ENCODE data around the gene HIRA.
"Not testable (repeated sequence)": the region's sequence is repeated elsewhere in the genome, so short reads cannot be mapped to it uniquely, and the experiment has no call there.

The HIRA gene

GRCh38 chr22:19436444-19437161, 5.1 kb upstream of the HIRA start:
- H3K4me1 ChIP-seq (ENCODE audit: insufficient read depth, low read length); H3K27ac ChIP-seq (ENCODE audit: low read depth, low read length); H3K27me3 ChIP-seq (ENCODE audit: control insufficient read depth in 1 of 2, insufficient read depth in 2 of 2, low read length in 2 of 2); H3K9ac ChIP-seq (ENCODE audit: low read length); H3K4me3 ChIP-seq (ENCODE audit: low read depth in 1 of 2, low read length in 2 of 2); H3K9me3 ChIP-seq (ENCODE audit: low read length): not testable (repeated sequence)
- peaks cover 17% of the 10 kb centered on the region for H3K36me3 ChIP-seq (ENCODE audit: insufficient read depth, low read length)

DNA sequence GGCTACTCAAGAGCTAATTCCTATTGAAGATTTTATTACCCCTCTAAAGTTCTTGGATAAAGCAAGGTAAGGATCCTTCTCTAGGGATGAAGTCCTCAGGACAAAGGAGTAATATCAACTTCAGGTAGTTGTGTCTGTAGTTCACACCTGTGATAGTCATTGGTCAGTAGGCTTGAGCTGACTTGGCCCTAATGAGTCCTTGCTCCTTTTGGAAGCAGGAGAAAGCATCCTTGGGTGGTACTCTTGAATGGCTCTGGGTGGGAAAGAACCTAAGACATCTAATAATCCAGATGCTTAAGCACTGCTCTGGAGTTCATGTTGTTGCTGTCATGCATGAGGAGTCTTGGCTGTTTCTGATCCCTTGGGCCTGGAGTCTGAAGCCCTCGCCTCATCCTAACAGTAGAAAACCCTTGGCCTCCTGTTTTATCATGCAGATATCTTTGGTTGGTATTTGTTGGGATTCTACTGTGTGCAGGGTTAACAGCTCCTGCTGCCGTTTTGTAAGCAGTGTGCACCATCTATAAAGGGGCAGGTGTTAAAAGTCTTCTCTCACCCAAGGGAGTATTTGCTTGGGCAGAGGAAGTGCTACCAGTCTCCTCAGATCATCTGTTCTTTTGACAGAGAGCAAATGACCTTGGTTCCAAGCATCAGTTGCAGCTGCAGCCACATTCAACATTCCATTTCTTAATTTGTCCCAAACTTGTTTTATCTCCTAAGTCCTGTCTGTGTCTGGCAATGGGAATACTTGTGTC, 3.5 kb upstream of the HIRA start:
- H3K27me3 ChIP-seq (ENCODE audit: control insufficient read depth in 1 of 2, insufficient read depth in 2 of 2, low read length in 2 of 2) = no peaks in the 10 kb centered on the region
- peaks cover 17% of the 10 kb centered on the region for H3K36me3 ChIP-seq (ENCODE audit: insufficient read depth, low read length)
- no peak overlapping the region for H3K9ac ChIP-seq (ENCODE audit: low read length)
- no peak overlapping the region for H3K27ac ChIP-seq (ENCODE audit: low read depth, low read length)
- H3K4me3 ChIP-seq (ENCODE audit: low read depth in 1 of 2, low read length in 2 of 2) = no peak overlapping the region
- H3K9me3 ChIP-seq (ENCODE audit: low read length) = no peaks in the 10 kb centered on the region
- H3K4me1 ChIP-seq (ENCODE audit: insufficient read depth, low read length) = peaks cover 14% of the 10 kb centered on the region

- Histone ChIP-seq H3K4me1 (ENCODE audit: insufficient read depth, low read length) (peaks cover 20% of the 10 kb centered on the region), H3K4me3 (ENCODE audit: low read depth in 1 of 2, low read length in 2 of 2) (no peak overlapping the region), H3K27me3 (ENCODE audit: control insufficient read depth in 1 of 2, insufficient read depth in 2 of 2, low read length in 2 of 2) (no peaks in the 10 kb centered on the region), H3K27ac (ENCODE audit: low read depth, low read length) (no peak overlapping the region), H3K9me3 (ENCODE audit: low read length) (no peaks in the 10 kb centered on the region), H3K36me3 (ENCODE audit: insufficient read depth, low read length) (peaks cover 17% of the 10 kb centered on the region), H3K9ac (ENCODE audit: low read length) (no peak overlapping the region)
These were observed 2.9 kb upstream of the HIRA start for GRCh38 chr22:19434401-19434800.

DNA sequence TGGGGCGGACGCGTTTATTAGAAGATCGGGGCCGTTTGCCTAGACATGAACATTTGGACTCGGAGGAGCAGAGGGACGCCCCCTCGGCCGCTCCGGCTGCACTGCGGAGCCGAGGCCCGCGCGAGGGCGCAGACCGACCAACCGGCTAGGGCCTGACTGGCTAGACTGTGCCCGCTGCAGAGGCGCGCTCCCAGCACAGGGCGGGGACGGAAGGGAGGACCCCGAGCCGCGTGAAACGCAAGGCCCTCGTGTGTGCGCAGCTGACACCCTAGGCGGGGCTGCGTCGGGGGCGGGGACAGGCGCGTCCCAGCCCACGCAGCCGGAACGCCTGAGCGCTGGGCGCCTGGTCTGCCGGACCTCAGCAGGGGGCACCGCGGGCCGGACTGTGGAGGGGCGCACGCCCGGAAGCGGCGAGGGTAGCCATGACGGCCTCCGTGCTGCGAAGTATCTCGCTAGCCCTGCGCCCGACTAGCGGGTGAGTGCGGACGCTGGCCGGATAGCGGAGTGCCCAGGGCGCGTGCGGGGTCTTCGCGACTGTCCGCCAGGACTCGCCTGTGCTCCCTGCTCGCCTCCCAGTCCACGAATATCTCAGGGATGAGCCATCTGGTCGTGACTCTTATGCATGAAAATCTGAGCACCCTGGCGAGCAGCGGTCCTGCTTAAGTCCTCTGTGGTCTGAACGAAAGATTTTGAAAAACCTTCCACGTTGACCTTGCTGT, 759 bp upstream of the HIRA start, which contains the start of gene MRPL40:
Gene MRPL40 (plus strand): TSS at position 413 of the 719 bp plus-strand sequence. CDS start 10 bp downstream, at position 423.
- H3K27ac ChIP-seq (ENCODE audit: low read depth, low read length) = peak within 1 kb of the TSS; percentile 99
- H3K4me3 ChIP-seq (ENCODE audit: low read depth in 1 of 2, low read length in 2 of 2) = peak within 1 kb of the TSS; percentile 85 to 93
- H3K36me3 ChIP-seq (ENCODE audit: insufficient read depth, low read length) = peaks cover 17% of the 10 kb centered on the region
- no peaks in the 10 kb centered on the region for H3K9me3 ChIP-seq (ENCODE audit: low read length)
- H3K9ac ChIP-seq (ENCODE audit: low read length) = peak within 1 kb of the TSS; percentile 76
- no peaks in the 10 kb centered on the region for H3K27me3 ChIP-seq (ENCODE audit: control insufficient read depth in 1 of 2, insufficient read depth in 2 of 2, low read length in 2 of 2)
- peaks cover 22% of the 10 kb centered on the region for H3K4me1 ChIP-seq (ENCODE audit: insufficient read depth, low read length)

- no peaks in the 10 kb centered on the region for H3K9me3 ChIP-seq (ENCODE audit: low read length)
- H3K27ac ChIP-seq (ENCODE audit: low read depth, low read length) = peak overlapping the region; percentile 66
- peaks cover 12% of the 10 kb centered on the region for H3K36me3 ChIP-seq (ENCODE audit: insufficient read depth, low read length)
- H3K27me3 ChIP-seq (ENCODE audit: control insufficient read depth in 1 of 2, insufficient read depth in 2 of 2, low read length in 2 of 2) = no peaks in the 10 kb centered on the region
- peak overlapping the region; percentile 85 to 91 for H3K4me3 ChIP-seq (ENCODE audit: low read depth in 1 of 2, low read length in 2 of 2)
- peaks cover 22% of the 10 kb centered on the region for H3K4me1 ChIP-seq (ENCODE audit: insufficient read depth, low read length)
- H3K9ac ChIP-seq (ENCODE audit: low read length) = peak overlapping the region; percentile 85
These were observed 517 bp downstream of the HIRA start for GRCh38 chr22:19430890-19431541.

DNA sequence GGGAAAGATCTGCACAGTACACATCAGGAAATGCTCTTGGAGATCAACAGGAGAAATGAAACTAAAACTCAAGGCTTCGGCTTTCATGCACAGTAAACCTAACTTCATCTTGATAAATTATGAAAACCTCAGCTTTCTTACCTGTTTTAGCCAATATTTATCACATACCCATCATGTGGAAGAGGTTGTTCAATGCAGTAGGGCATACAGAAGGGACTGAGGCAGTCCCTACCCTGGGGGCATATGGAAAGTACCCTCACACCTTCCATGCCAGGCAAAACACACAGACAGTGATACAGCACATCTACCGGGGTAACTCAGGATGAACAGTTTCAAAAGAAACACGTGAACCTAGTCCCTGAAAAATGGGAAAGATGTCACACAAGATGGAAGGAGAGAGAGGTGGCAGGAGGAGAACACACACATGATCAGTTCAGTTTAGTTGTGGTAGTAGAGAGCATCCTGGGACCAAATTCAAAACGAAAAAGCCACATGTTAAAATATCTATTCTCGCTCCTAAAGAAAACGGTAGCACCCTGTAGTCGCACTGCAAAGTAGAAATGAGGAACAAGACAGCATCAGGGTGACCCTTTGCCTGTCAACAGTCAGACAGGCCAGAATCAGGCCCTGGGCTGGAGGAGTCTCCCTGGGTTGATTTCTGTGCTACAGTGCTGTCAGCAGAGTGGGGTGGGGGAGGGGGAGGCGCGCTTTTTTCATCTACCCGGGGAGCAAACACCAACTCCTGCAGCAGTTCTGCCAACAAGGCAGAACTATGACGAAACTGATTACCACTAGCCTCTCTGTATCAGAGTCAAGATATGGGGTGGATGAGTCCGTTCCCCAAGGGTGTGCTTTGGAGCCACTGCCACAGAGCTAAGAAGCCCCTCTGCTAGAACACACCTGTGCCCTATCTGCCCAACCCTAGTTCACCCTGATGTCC, 1.3 kb downstream of the HIRA start:
- H3K4me1 ChIP-seq (ENCODE audit: insufficient read depth, low read length) = peaks cover 22% of the 10 kb centered on the region
- H3K9ac ChIP-seq (ENCODE audit: low read length) = peak overlapping the region; percentile 85
- H3K27ac ChIP-seq (ENCODE audit: low read depth, low read length) = peak overlapping the region; percentile 66
- H3K4me3 ChIP-seq (ENCODE audit: low read depth in 1 of 2, low read length in 2 of 2) = peak overlapping the region; percentile 85 to 91
- no peaks in the 10 kb centered on the region for H3K9me3 ChIP-seq (ENCODE audit: low read length)
- no peaks in the 10 kb centered on the region for H3K27me3 ChIP-seq (ENCODE audit: control insufficient read depth in 1 of 2, insufficient read depth in 2 of 2, low read length in 2 of 2)
- H3K36me3 ChIP-seq (ENCODE audit: insufficient read depth, low read length) = peaks cover 8% of the 10 kb centered on the region

DNA sequence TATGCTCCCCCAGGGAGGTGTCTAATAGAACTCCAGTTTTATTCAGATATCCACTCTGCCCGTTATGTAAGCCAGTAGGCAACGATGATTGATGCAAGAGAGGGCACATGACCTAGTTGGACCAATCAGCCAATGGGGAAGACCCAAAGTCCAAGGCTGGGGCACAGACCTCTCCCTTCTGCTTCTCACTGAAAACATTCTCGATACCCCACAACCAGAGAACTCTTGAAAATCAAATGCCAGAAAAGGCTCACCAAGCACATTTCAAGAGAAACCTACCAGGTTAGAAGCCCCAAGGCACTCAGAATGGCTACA, 7.4 kb downstream of the HIRA start:
- no peak overlapping the region for H3K4me3 ChIP-seq (ENCODE audit: low read depth in 1 of 2, low read length in 2 of 2)
- H3K36me3 ChIP-seq (ENCODE audit: insufficient read depth, low read length) = no peaks in the 10 kb centered on the region
- H3K27me3 ChIP-seq (ENCODE audit: control insufficient read depth in 1 of 2, insufficient read depth in 2 of 2, low read length in 2 of 2) = no peaks in the 10 kb centered on the region
- H3K4me1 ChIP-seq (ENCODE audit: insufficient read depth, low read length) = peaks cover 6% of the 10 kb centered on the region
- H3K9me3 ChIP-seq (ENCODE audit: low read length) = no peaks in the 10 kb centered on the region
- H3K27ac ChIP-seq (ENCODE audit: low read depth, low read length) = no peak overlapping the region
- no peak overlapping the region for H3K9ac ChIP-seq (ENCODE audit: low read length)

DNA sequence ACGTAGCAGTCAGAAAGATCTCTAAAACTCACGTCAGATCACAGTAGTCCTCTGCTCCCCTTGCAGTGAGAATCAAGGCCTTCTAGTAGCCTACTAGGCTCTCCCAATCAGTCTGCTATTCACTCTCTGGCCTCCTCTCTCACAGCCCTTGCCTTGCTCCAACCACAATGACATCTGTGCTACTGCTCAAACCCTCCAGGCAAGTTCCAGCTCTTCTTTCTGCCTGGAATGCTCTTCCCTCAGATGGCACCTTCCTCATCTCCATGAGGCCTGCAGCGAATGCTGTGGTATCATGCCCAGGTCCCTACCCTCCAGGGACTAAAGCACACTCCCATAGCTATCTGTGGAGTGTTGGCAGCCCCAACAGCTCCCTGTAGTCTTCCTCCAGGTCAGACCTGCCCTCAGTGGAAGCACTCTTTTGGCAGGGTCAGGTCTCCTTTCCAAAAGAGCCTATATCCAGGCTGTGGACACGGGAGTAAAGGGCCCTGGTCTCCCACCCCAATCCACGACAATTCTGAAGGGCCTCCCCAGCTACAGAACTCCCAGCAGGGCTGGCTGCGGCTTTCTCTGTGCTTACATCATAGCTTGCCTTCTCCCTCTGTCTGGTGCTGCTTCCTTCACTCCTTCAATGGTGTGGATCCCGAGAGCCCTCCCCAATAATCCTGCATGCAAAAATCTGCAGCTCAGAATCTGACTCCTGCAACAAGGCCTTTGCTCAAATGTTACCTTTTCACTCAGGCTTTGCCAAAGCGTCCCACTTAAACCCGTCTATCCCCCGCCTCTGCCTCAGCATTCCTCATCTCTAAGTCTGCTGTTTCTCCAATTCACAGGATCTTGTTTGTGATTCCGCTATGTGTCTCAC, 8.9 kb downstream of the HIRA start:
- H3K9ac ChIP-seq (ENCODE audit: low read length) = no peak overlapping the region
- no peaks in the 10 kb centered on the region for H3K9me3 ChIP-seq (ENCODE audit: low read length)
- no peak overlapping the region for H3K27ac ChIP-seq (ENCODE audit: low read depth, low read length)
- peaks cover 6% of the 10 kb centered on the region for H3K4me1 ChIP-seq (ENCODE audit: insufficient read depth, low read length)
- no peaks in the 10 kb centered on the region for H3K36me3 ChIP-seq (ENCODE audit: insufficient read depth, low read length)
- H3K4me3 ChIP-seq (ENCODE audit: low read depth in 1 of 2, low read length in 2 of 2) = no peak overlapping the region
- no peaks in the 10 kb centered on the region for H3K27me3 ChIP-seq (ENCODE audit: control insufficient read depth in 1 of 2, insufficient read depth in 2 of 2, low read length in 2 of 2)

DNA sequence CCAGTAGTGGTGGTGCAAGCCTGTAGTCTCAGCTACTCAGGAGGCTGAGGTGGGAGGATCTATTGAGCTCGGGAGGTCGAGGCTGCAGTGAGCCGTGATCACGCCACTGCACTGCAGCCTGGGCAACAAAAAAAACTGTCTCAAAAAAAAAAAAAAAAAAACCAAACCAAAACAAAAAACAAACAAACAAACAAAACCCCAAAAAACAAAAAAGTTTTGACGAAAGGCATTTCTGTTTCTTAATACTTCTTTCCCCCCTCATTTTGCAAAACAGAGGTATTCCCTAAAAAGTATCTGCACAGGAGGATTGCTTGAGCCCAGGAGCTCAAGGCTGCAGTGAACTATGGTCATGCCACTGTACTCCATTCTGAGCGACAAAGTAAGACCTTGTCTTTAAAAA, 11.2 kb downstream of the HIRA start:
- peaks cover 6% of the 10 kb centered on the region for H3K4me1 ChIP-seq (ENCODE audit: insufficient read depth, low read length)
- no peak overlapping the region for H3K27ac ChIP-seq (ENCODE audit: low read depth, low read length)
- no peaks in the 10 kb centered on the region for H3K27me3 ChIP-seq (ENCODE audit: control insufficient read depth in 1 of 2, insufficient read depth in 2 of 2, low read length in 2 of 2)
- H3K36me3 ChIP-seq (ENCODE audit: insufficient read depth, low read length) = no peaks in the 10 kb centered on the region
- H3K9ac ChIP-seq (ENCODE audit: low read length) = no peak overlapping the region
- no peak overlapping the region for H3K4me3 ChIP-seq (ENCODE audit: low read depth in 1 of 2, low read length in 2 of 2)
- H3K9me3 ChIP-seq (ENCODE audit: low read length) = no peaks in the 10 kb centered on the region

Measured in muscle layer of colon (tissue), 2 donors.